NOMO-1 treated with DMSO at 0.1 percent for 48 hours (cell line): ENCODE results near the gene ERC2.
A peak's percentile ranks its signal among the peaks of the same experiment; 100 is the strongest.

ENCODE experiments used
- DNase-seq: peaks from one replicate; lab custom pipeline; 2025; ENCODE audit not compliant: unreplicated experiment; lab: John Stamatoyannopoulos, UW

The ERC2 gene

GRCh38 chr3:55804170-55805095, 663.8 kb downstream of the ERC2 start:
- no peak for DNase-seq

- no peak for DNase-seq
Observed at GRCh38 chr3:55802816-55803215, 665.5 kb downstream of the ERC2 start.

- no peak for DNase-seq
Observed at GRCh38 chr3:55801676-55802075, 666.6 kb downstream of the ERC2 start.

- DNase-seq, result no peak
Observed at GRCh38 chr3:55801068-55801467, 667.2 kb downstream of the ERC2 start.

- no peak for DNase-seq
Observed at GRCh38 chr3:55797775-55798174, 670.5 kb downstream of the ERC2 start.

DNA sequence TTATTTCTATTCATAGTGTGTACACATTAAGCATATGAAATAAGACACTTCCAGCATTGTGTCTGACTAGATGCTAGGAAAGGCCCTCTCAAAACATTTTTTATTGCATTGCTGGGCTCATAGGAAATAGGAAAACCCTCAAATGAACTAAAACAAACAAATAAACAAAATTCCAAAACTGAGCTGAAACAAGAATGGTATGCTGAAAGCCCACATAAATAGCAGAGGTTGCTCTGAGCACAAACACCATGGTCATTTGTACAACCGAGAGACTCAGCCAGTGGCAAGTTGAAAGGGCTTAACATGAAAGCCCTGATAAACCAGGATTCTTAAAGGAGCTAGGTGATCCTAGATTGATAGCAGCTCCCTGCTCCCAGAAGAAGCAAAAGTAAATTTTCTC, 671.2 kb downstream of the ERC2 start:
- no peak for DNase-seq

DNA sequence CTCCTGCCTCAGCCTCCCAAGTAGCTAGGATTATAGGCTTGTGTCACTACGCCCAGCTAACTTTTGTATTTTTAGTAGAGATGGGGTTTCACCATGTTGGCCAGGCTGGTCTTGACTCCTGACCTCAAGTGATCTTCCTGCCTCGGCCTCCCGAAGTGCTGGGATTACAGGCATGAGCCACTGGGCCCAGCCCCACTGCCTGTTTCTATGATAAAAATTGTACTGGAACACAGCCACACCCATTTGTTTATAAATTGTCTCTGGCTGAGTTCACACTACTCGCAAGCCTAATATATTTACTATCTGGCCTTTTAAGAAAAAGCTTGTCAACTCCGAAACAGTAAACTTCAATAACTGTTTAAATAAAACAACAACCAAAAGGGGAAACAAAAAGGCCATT, 671.7 kb downstream of the ERC2 start:
- DNase-seq, result no peak

- no peak for DNase-seq
Observed at GRCh38 chr3:55795746-55796145, 672.5 kb downstream of the ERC2 start.

DNA sequence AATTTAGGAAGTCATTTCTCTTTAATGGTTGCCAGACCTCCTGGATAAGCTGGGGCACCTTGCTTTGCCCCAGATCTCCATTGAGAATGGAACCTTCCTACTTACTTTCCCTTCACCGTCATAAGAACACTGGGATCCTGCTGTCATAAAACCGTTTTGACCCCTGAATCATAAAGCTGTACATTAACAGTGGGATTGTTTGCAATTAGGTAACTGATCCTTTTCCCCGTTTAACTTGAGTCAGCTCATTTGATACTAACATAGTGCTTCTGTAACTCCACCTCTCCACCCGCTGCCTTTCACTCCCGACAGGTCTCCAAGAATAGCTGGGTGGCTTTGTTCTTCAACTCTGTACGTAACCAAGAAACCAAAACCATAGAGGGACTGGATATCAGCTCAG, 673.0 kb downstream of the ERC2 start:
- DNase-seq, result no peak

GRCh38 chr3:55792742-55793141, 675.5 kb downstream of the ERC2 start:
- no peak for DNase-seq

DNA sequence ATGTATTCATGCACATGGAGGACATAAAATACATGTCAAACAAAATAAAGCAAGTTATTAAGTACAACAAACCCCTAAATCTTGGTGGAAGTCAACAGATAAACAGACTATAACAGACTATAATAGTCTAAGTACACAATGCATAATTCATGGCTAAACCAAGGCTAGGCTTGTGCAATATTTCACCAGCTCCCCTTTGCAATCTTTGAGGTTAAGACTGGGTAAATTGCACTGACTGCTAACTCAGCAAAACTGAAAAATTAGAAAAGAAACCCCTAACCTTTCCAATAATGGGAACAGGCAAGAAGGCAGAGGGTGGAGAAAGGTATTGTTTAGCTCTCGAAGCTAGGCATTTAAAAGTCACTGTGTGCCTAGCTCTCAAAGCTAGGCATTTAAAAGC, 676.3 kb downstream of the ERC2 start:
- DNase-seq, result peak; percentile 46

DNA sequence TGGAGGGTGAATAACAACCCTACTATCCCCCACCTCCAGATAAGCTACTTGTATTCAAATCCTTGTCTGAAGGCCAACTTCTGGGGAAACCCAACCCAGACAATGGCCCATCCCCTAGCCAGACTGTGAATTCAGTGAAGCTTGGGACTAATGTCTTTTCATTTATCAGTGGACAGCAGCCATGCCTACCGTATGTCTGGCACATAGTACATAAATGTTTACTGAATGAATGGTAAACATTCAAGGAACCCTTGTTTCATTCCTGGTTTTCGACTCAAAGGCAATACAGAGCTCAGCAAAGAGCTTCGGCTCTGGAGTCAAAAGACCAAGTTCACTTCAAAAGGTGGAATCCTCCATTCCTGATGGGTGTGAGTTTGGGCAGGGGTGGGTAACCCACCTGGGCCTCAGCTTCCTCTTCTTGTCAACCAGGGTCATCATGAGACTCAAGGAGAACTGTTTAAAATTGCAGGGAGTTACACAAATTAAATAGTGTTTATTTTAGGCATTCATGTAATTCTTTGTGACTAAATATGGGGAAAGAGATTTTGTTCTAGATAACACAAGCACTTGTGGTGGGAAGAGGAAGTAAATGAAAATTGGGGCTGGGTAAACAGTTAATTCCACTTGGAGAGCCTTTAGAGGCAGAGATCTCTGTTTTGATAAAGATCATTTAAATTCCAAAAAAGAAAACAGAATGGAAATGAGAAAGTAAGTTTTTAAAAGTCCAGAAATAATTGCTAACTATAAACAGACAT, 677.5 kb downstream of the ERC2 start:
- DNase-seq, result peak; percentile 76

- no peak for DNase-seq
Observed at GRCh38 chr3:55789516-55789915, 678.8 kb downstream of the ERC2 start.

DNA sequence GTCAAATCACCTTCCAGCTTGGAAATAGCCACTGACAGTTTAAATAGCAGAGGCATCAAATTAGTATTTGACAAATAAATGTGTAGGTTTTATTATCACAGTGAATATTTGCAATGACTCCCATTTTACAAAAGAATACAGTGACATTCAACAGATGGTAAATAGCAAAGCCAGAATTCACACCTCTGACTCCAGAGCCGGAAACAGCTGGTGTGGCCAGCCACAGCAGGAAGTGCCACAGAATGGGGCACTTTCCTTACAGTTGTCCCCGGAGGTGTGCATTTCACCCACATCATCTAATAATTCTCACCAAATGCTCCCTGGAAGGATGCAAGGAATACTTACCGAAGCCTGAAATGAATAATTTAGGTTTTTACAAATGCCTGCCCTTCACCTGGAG, 685.5 kb downstream of the ERC2 start:
- DNase-seq, result no peak

DNA sequence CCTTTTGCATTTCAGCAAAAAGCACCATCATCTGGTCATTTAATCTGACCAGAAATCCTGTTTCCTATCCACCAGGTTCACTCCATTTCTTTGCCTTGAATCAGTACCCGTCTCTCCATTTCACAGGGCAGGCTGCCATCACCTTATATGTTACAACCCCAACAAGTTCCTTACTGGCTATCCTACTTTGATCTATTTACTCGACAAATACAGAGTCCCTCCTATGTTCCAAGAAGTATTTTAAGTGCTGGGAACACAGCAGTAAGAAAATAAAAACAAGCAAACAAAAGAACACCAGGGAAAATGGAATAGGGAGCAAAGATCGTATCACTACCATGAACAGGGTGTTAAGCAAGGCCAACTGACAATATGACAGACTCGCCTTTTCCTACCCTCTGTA, 685.9 kb downstream of the ERC2 start:
- DNase-seq, result no peak

DNA sequence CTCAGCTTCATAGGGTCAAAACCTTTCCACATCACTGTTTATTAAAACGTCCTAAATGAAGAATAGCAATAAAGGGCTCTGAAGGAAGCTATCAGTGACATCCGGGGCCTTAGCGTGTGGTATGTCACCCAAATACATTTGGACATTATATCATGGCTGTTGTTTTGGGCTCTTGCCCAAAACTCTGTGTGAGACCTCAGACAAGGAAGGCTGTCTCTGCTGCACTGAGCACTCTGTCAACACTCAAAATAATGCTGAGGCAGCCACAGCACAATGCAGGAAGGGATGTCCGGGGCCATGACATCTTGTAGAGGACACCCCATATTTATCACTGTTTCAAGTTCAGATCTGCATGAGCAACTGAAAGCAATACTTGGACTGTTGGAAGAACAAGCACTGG, 687.4 kb downstream of the ERC2 start:
- no peak for DNase-seq

DNA sequence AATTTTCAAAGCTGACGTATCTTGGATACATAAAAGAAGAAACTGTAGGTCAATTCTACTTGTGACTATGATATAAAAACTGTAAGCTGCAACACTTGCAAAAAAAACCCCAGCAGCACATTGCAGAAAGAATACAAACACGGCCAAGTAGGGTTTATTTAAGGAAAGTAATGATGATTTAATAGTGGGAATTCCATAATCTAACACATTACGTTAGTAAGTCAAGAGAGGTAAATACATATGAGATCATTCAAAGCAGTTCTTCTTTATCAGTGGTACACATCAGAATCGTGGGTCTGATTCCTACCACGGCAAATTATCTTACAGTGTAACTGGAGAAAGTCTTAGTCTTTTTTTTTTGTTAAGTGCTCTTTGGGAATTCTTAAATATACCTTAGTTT, 688.7 kb downstream of the ERC2 start:
- DNase-seq, result no peak

DNA sequence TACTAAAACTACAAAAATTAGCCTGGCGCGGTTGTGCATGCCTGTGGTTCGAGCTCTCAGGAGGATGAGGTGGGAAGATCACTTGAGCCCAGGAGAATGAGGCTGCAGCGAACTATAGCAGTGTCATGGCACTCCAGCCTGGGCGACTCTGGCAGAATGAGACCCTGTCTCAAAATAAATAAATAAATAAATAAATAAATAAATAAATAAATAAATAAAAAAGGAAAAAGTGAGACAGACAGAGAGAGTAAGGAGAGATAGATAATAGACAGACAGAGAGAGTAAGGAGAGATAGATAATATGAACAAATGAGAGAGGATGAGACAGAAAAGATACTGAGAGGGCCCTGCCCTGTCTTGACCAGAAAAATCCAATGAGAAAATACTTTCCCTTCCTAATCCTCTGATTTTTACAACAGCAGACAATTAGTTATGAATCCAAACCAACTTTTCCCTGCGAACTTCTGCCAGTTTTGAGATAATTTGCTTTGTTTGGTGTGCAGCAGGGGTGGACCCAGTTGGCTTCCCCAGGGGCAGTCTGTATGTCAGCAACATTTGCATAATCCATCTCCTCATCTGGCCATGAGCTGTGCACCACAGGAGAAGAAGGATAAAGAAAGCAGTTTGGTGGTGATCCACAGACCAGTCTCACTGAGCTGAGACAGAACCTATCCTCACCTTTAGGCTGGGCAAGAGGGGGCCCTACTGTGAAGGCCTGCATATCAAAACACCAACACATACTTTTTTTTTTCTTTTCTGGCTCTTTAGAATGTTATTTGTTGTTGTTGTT, 692.7 kb downstream of the ERC2 start:
- no peak for DNase-seq

GRCh38 chr3:55774856-55775255, 693.4 kb downstream of the ERC2 start:
- no peak for DNase-seq

GRCh38 chr3:55771503-55771902, 696.8 kb downstream of the ERC2 start:
- no peak for DNase-seq

- no peak for DNase-seq
Observed at GRCh38 chr3:55770077-55770476, 698.2 kb downstream of the ERC2 start.

GRCh38 chr3:55766753-55767152, 701.5 kb downstream of the ERC2 start:
- no peak for DNase-seq
